IMR-90 (cell line): Measurements from ENCODE around the gene PPAT. TPM values are rescaled to one million over a fixed set of nuclear protein-coding genes. Genes with fewer than 3 reads are reported as not detected.

Experiments
- ATAC-seq: fragments of 200-7000 bp; cut with Tn5 transposase; 2 replicates; pipeline ENCODE4 v1.9.1; 2020; ENCODE audit warnings: low read depth, mild to moderate bottlenecking, moderate library complexity
- BruUV-seq: library from RNA; stranded (reverse); fragments of 400-500 nt; replicated peaks from 2 replicates; lab custom pipeline; 2021; lab: Mats Ljungman, UMichigan
- CTCF ChIA-PET: fragments of 300-600 bp; formaldehyde crosslinking; extraction: SDS; loops from one replicate; lab custom pipeline; 2021; ENCODE audit warnings: antibody characterized with exemption; lab: Yijun Ruan, JAX
- POLR2A ChIA-PET: fragments of 300-600 bp; sonication (Branson Sonifier 250); formaldehyde crosslinking; loops from one replicate; lab custom pipeline; 2022; ENCODE audit warnings: antibody characterized with exemption; ENCODE audit not compliant: unreplicated experiment; lab: Charles Lee
- DNase-seq: peaks from one replicate; pipeline ENCODE4 v3.0.0; 2013
- H2AFZ ChIP-seq: replicated peaks from 2 replicates; pipeline ENCODE3; 2013; ENCODE audit warnings: low read length, mild to moderate bottlenecking; ENCODE audit not compliant: poor library complexity
- H2AK5ac ChIP-seq: 2 replicates; pipeline ENCODE4 v1.6.1; 2013; ENCODE audit warnings: low read depth, low read length, inconsistent platforms
- H2AK9ac ChIP-seq: replicated peaks from 2 replicates; pipeline ENCODE3; 2013; ENCODE audit warnings: mild to moderate bottlenecking, low read depth, low read length, moderate library complexity; ENCODE audit not compliant: poor library complexity
- H2BK120ac ChIP-seq: 2 replicates; pipeline ENCODE4 v1.6.1; 2013; ENCODE audit warnings: low read depth, low read length, inconsistent platforms
- H2BK15ac ChIP-seq: 3 replicates; pipeline ENCODE4 v1.6.1; 2013; ENCODE audit warnings: low read depth, low read length, inconsistent platforms
- H2BK20ac ChIP-seq: 2 replicates; pipeline ENCODE4 v1.6.1; 2013; ENCODE audit warnings: low read depth, mild to moderate bottlenecking, inconsistent platforms, low read length, moderate library complexity
- H2BK5ac ChIP-seq: 2 replicates; pipeline ENCODE4 v1.6.1; 2013; ENCODE audit warnings: mild to moderate bottlenecking, low read depth, low read length, inconsistent platforms; ENCODE audit not compliant: poor library complexity, severe bottlenecking
- H3K14ac ChIP-seq: replicated peaks from 2 replicates; pipeline ENCODE4 v1.6.1; 2013; ENCODE audit warnings: low read depth, low read length, inconsistent platforms
- H3K18ac ChIP-seq: 2 replicates; pipeline ENCODE4 v1.6.1; 2013; ENCODE audit warnings: low read depth, low read length, control low read depth
- H3K23ac ChIP-seq: 2 replicates; pipeline ENCODE4 v1.6.1; 2013; ENCODE audit warnings: low read depth, low read length, inconsistent platforms
- H3K27ac ChIP-seq: 2 replicates; pipeline ENCODE4 v1.5.1; 2013; ENCODE audit warnings: mild to moderate bottlenecking, control low read depth, low read length; ENCODE audit not compliant: insufficient read depth
- H3K27me3 ChIP-seq: 2 replicates; pipeline ENCODE4 v1.6.1; 2013; ENCODE audit warnings: low read length; ENCODE audit not compliant: control insufficient read depth, insufficient read depth
- H3K36me3 ChIP-seq: 2 replicates; pipeline ENCODE4 v1.6.1; 2013; ENCODE audit warnings: low read length, mixed read lengths; ENCODE audit not compliant: control insufficient read depth, insufficient read depth
- H3K4ac ChIP-seq: 2 replicates; pipeline ENCODE4 v1.6.1; 2013; ENCODE audit warnings: low read depth, low read length, inconsistent platforms
- H3K4me1 ChIP-seq: 2 replicates; pipeline ENCODE4 v1.6.1; 2013; ENCODE audit warnings: low read length, mixed read lengths; ENCODE audit not compliant: control insufficient read depth, insufficient read depth
- H3K4me2 ChIP-seq: 2 replicates; pipeline ENCODE4 v1.6.1; 2013; ENCODE audit warnings: low read depth, mild to moderate bottlenecking, control low read depth, low read length, moderate library complexity
- H3K4me3 ChIP-seq: 2 replicates; pipeline ENCODE4 v1.5.1; 2013; ENCODE audit warnings: low read depth, mild to moderate bottlenecking, control low read depth, low read length, moderate library complexity; ENCODE audit not compliant: insufficient read depth
- H3K56ac ChIP-seq: 2 replicates; pipeline ENCODE4 v1.6.1; 2013; ENCODE audit warnings: low read length, inconsistent platforms; ENCODE audit not compliant: insufficient read depth; ENCODE audit errors: extremely low read depth
- H3K79me1 ChIP-seq, 2 experiments: 2 replicates each; pipeline ENCODE4 v1.6.1; 2013; ENCODE audit warnings: low read length in 2 of 2, inconsistent platforms in 1 of 2, low read depth in 1 of 2
- H3K9ac ChIP-seq: 2 replicates; pipeline ENCODE4 v1.6.1; 2013; ENCODE audit warnings: low read depth, low read length, control low read depth
- H3K9me1 ChIP-seq: 2 replicates; pipeline ENCODE4 v1.6.1; 2013; ENCODE audit warnings: low read length, inconsistent platforms; ENCODE audit not compliant: insufficient read depth
- H3K9me3 ChIP-seq: 2 replicates; pipeline ENCODE4 v1.6.1; 2013; ENCODE audit warnings: low read length; ENCODE audit not compliant: control insufficient read depth, insufficient read depth
- H4K20me1 ChIP-seq: 2 replicates; pipeline ENCODE4 v1.6.1; 2013; ENCODE audit warnings: low read length, inconsistent platforms; ENCODE audit not compliant: insufficient read depth
- H4K5ac ChIP-seq: 2 replicates; pipeline ENCODE4 v1.6.1; 2013; ENCODE audit warnings: mild to moderate bottlenecking, low read depth, low read length, control low read depth
- H4K8ac ChIP-seq, 2 experiments: 2 replicates each; pipeline ENCODE4 v1.6.1; 2013; ENCODE audit warnings: low read depth in 2 of 2, low read length in 2 of 2, control low read depth in 1 of 2, inconsistent platforms in 1 of 2
- H4K91ac ChIP-seq: 2 replicates; pipeline ENCODE4 v1.6.1; 2013; ENCODE audit warnings: low read depth, low read length, inconsistent platforms; ENCODE audit not compliant: insufficient read depth
- BHLHE40 ChIP-seq: fragments of 150-350 bp; IDR thresholded peaks from 2 replicates; pipeline ENCODE4 v1.6.1; 2016; ENCODE audit warnings: mild to moderate bottlenecking, low read depth, low read length
- CEBPB ChIP-seq: IDR thresholded peaks from 2 replicates; pipeline ENCODE4 v1.6.1; 2012; ENCODE audit warnings: low read depth, low read length, improper control_type of control experiment
- CHD1 ChIP-seq: IDR thresholded peaks from 2 replicates; pipeline ENCODE4 v1.6.1; 2012; ENCODE audit warnings: low read depth, low read length, improper control_type of control experiment
- FOS ChIP-seq: fragments of 150-350 bp; IDR thresholded peaks from 2 replicates; pipeline ENCODE4 v1.6.1; 2016; ENCODE audit warnings: low read depth, low read length
- MAFK ChIP-seq: IDR thresholded peaks from 2 replicates; pipeline ENCODE4 v1.6.1; 2012; ENCODE audit warnings: low read depth, low read length, improper control_type of control experiment
- MAZ ChIP-seq: IDR thresholded peaks from 2 replicates; pipeline ENCODE4 v1.6.1; 2012; ENCODE audit warnings: low read depth, mild to moderate bottlenecking, low read length, improper control_type of control experiment, moderate library complexity, borderline replicate concordance
- MXI1 ChIP-seq: IDR thresholded peaks from 2 replicates; pipeline ENCODE4 v1.6.1; 2012; ENCODE audit warnings: low read depth, mild to moderate bottlenecking, low read length, moderate library complexity, borderline replicate concordance
- RAD21 ChIP-seq: IDR thresholded peaks from 2 replicates; pipeline ENCODE4 v1.6.1; 2012; ENCODE audit warnings: low read length, improper control_type of control experiment
- RFX5 ChIP-seq: IDR thresholded peaks from 2 replicates; pipeline ENCODE4 v1.8.0; 2012; ENCODE audit warnings: low read depth, mild to moderate bottlenecking, low read length, moderate library complexity
- SMC3 ChIP-seq: fragments of 150-350 bp; IDR thresholded peaks from 2 replicates; pipeline ENCODE4 v1.6.1; 2016; ENCODE audit warnings: low read depth, mild to moderate bottlenecking, antibody characterized with exemption, low read length, moderate library complexity
- USF2 ChIP-seq: fragments of 150-350 bp; IDR thresholded peaks from 2 replicates; pipeline ENCODE4 v1.6.1; 2017; ENCODE audit warnings: mild to moderate bottlenecking, antibody characterized with exemption, low read length, low read depth
- whole genome bisulfite sequencing, 2 experiments: methylation state at CpG; one replicate each; pipeline versions ENCODE4 v1.1.5 to v1.1.7; 2013; ENCODE audit warnings: missing lambda C conversion rate in 2 of 2; ENCODE audit not compliant: insufficient read length in 1 of 2; ENCODE audit errors: extremely low coverage in 2 of 2; 5-methylcytosine and 5-hydroxymethylcytosine counted together
- dilution Hi-C: fragments of 300-500 bp; cut with HindIII; formaldehyde crosslinking; loops from one replicate; pipeline ENCODE4 v1.14.3; 2018; ENCODE audit warnings: low sequenced_read_pairs; ENCODE audit not compliant: unreplicated experiment
- in situ Hi-C: fragments of 300-500 bp; cut with MboI; formaldehyde crosslinking; loops from 3 replicates; pipeline ENCODE4 v1.14.3; 2019; ENCODE audit warnings: low sequenced_read_pairs, inconsistent platforms, mixed read lengths
- intact Hi-C: fragments of 100-400 bp; cut with micrococcal nuclease; formaldehyde crosslinking; loops from 2 replicates; pipeline ENCODE4 v1.10.0; 2022
- polyA plus RNA-seq, 3 experiments: library from polyadenylated mRNA; depleted of rRNA; stranded (reverse); fragments of >200 nt; gene quantifications; 2 replicates each; pipeline ENCODE4 v1.2.3, GENCODE V29; 2012; ENCODE audit warnings: low replicate concordance in 1 of 3
- total RNA-seq: library from RNA; depleted of rRNA; stranded (reverse); fragments of >200 nt; gene quantifications from 2 replicates; pipeline ENCODE4 v1.2.3, GENCODE V29; 2012
- TF ChIP-seq, protein P1 (sequence below): fragments of 150-350 bp; IDR thresholded peaks from 2 replicates; pipeline ENCODE4 v1.6.1; 2016; ENCODE audit warnings: low read depth, mild to moderate bottlenecking, low read length, moderate library complexity, borderline replicate concordance

Gene PPAT
- total and polyA plus RNA-seq, 2 of the 4 experiments (the other 2 are of a cell fraction), result 7.0 to 21.1 TPM

DNA sequence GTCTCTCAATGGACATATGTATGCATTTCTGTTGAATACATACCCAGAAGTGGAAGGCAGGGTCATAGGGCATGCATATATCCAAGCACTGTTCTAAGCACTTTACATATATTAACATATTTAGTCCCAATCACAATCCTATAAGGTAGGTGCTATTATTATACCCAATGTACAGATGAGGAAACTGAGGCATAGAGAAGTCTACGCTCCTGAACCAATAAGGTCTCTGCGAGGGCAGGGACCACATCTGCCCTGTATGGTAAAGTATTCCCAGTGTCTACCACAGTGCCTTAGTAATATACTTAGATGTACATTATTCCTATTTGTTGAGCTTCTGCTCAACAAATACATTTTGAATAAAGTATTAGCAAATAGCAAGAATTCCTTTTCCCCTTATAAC, 5.2 kb downstream of the PPAT start:
- Histone ChIP-seq H4K91ac (no peak overlapping the region), H3K4me1 (no peaks in the 10 kb centered on the region), H2BK15ac (no peak overlapping the region), H4K20me1 (no peaks in the 10 kb centered on the region; the same call in none of the 2 replicates), H3K56ac (no peak overlapping the region), H3K27ac (no peak overlapping the region), H2AFZ (no peak overlapping the region), H2BK5ac (no peak overlapping the region), H2BK120ac (no peak overlapping the region), H3K9me1 (no peaks in the 10 kb centered on the region), H3K4me2 (no peak overlapping the region), H2AK5ac (no peak overlapping the region), H3K23ac (no peak overlapping the region), H3K79me1 (peaks cover 6 to 35% of the 10 kb centered on the region in 2 experiments), H3K14ac (no peak overlapping the region), H3K9ac (no peak overlapping the region), H4K8ac (no peak overlapping the region), H3K9me3 (no peaks in the 10 kb centered on the region), H3K4ac (no peak overlapping the region), H2AK9ac (no peak overlapping the region), H3K18ac (no peak overlapping the region), H3K27me3 (no peaks in the 10 kb centered on the region), H3K4me3 (no peak overlapping the region), H3K36me3 (no peaks in the 10 kb centered on the region), H2BK20ac (no peak overlapping the region), H4K5ac (no peak overlapping the region)
- ChIA-PET POLR2A (no interaction called here), CTCF (interaction anchor here (0.5 kb wide), 1 partner anchor 8 kb away, joined by 3 read pairs; no protein-coding TSS in a partner anchor)
- dilution Hi-C loops, result no loop called here
- no peak for ATAC-seq
- no peak for DNase-seq
- in situ Hi-C loops, result no loop called here
- BruUV-seq, result no TSS peak
- intact Hi-C loops, result no loop called here
- no CpG with 5 or more reads among the region's 2 CpGs for WGBS, 2 experiments
- TF ChIP-seq MAFK (no peak), SMC3 (no peak), MXI1 (no peak), USF2 (no peak), CEBPB (no peak), BHLHE40 (no peak), RAD21 (no peak), FOS (no peak), RFX5 (no peak), MAZ (no peak), CHD1 (no peak)
- TF ChIP-seq, protein P1, sequence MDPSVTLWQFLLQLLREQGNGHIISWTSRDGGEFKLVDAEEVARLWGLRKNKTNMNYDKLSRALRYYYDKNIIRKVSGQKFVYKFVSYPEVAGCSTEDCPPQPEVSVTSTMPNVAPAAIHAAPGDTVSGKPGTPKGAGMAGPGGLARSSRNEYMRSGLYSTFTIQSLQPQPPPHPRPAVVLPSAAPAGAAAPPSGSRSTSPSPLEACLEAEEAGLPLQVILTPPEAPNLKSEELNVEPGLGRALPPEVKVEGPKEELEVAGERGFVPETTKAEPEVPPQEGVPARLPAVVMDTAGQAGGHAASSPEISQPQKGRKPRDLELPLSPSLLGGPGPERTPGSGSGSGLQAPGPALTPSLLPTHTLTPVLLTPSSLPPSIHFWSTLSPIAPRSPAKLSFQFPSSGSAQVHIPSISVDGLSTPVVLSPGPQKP, result no peak
